ENCODE data around the gene LTV1. TPM values are rescaled to one million over a fixed set of nuclear protein-coding genes. Genes with fewer than 3 reads are reported as not detected.

Gene LTV1
- total RNA-seq, 1 donor from 2014 or later: 25.4 TPM

GRCh38 chr6:143804835-143805239 lies 38.3 kb upstream of the LTV1 start:
- H3K27me3 ChIP-seq (ENCODE audit: insufficient read depth, low read length): no peaks in the 10 kb centered on the region
- no peaks in the 10 kb centered on the region for H4K20me1 ChIP-seq (ENCODE audit: insufficient read depth, low read length)
- TF ChIP-seq CTCF (IDR thresholded peaks at IDR 0.05; ENCODE audit: insufficient read depth, low read depth, low read length): no peak
- H3K79me2 ChIP-seq (ENCODE audit: insufficient read depth, low read length): no peaks in the 10 kb centered on the region
- H3K4me1 Mint-ChIP-seq (ENCODE audit: low read depth, unreplicated experiment): peaks cover 16% of the 10 kb centered on the region
- H3K27ac Mint-ChIP-seq (ENCODE audit: unreplicated experiment): no peak overlapping the region
- H3K9me3 Mint-ChIP-seq (ENCODE audit: unreplicated experiment): peaks cover 11% of the 10 kb centered on the region
- FAIRE-seq (peak; percentile 47), DNase-seq (ENCODE audit: low read depth) (peak; percentile 68)
- no peaks in the 10 kb centered on the region for H3K9me3 ChIP-seq (ENCODE audit: insufficient read depth, low read depth, low read length)
- peaks cover 23% of the 10 kb centered on the region for H3K4me1 ChIP-seq (ENCODE audit: insufficient read depth, low read length)
- no peaks in the 10 kb centered on the region for H3K27me3 Mint-ChIP-seq (ENCODE audit: low read depth, unreplicated experiment)
- H2AFZ ChIP-seq (ENCODE audit: low read depth, low read length): no peak overlapping the region
- H3K36me3 ChIP-seq (ENCODE audit: insufficient read depth, low read length): peaks cover 5% of the 10 kb centered on the region
- H3K27ac ChIP-seq (ENCODE audit: low read depth, low read length): no peak overlapping the region
- peaks cover 13% of the 10 kb centered on the region for H3K36me3 Mint-ChIP-seq (ENCODE audit: low read depth, unreplicated experiment)
- H3K9ac ChIP-seq (ENCODE audit: low read length): no peak overlapping the region
- no peak overlapping the region for H3K4me3 ChIP-seq (ENCODE audit: insufficient read depth, low read depth, low read length)
- H3K4me3 Mint-ChIP-seq (ENCODE audit: unreplicated experiment): no peak overlapping the region
- H3K4me2 ChIP-seq (ENCODE audit: low read length): peak overlapping the region; percentile 2

GRCh38 chr6:143806282-143807102 lies 36.6 kb upstream of the LTV1 start:
- no peak for TF ChIP-seq CTCF (IDR thresholded peaks at IDR 0.05; ENCODE audit: insufficient read depth, low read depth, low read length)
- no peak for TF ChIP-seq EZH2 (IDR thresholded peaks at IDR 0.05; ENCODE audit: insufficient read depth, low read length)
- Histone ChIP-seq H4K20me1 (ENCODE audit: insufficient read depth, low read length) (no peaks in the 10 kb centered on the region), H3K27me3 (ENCODE audit: insufficient read depth, low read length) (no peaks in the 10 kb centered on the region), H3K9me3 (ENCODE audit: insufficient read depth, low read depth, low read length) (no peaks in the 10 kb centered on the region), H3K4me1 (ENCODE audit: insufficient read depth, low read length) (peaks cover 23% of the 10 kb centered on the region), H3K79me2 (ENCODE audit: insufficient read depth, low read length) (no peaks in the 10 kb centered on the region), H3K4me2 (ENCODE audit: low read length) (peak overlapping the region; percentile 70), H3K36me3 (ENCODE audit: insufficient read depth, low read length) (peaks cover 5% of the 10 kb centered on the region), H3K4me3 (ENCODE audit: insufficient read depth, low read depth, low read length) (no peak overlapping the region), H2AFZ (ENCODE audit: low read depth, low read length) (no peak overlapping the region), H3K27ac (ENCODE audit: low read depth, low read length) (peak overlapping the region; percentile 75), H3K9ac (ENCODE audit: low read length) (no peak overlapping the region)
- Mint-ChIP-seq H3K4me3 (ENCODE audit: unreplicated experiment) (no peak overlapping the region), H3K36me3 (ENCODE audit: low read depth, unreplicated experiment) (peaks cover 6% of the 10 kb centered on the region), H3K4me1 (ENCODE audit: low read depth, unreplicated experiment) (peaks cover 16% of the 10 kb centered on the region), H3K9me3 (ENCODE audit: unreplicated experiment) (no peaks in the 10 kb centered on the region), H3K27me3 (ENCODE audit: low read depth, unreplicated experiment) (no peaks in the 10 kb centered on the region), H3K27ac (ENCODE audit: unreplicated experiment) (peak overlapping the region; percentile 70)
- FAIRE-seq (no peak), DNase-seq (ENCODE audit: low read depth) (peak; percentile 82)

Measured in astrocyte (in vitro differentiated cells and primary cell).